ENCODE results near the gene TEX51. TPM values are rescaled to one million over a fixed set of nuclear protein-coding genes. Genes with fewer than 3 reads are reported as not detected.

TEX51 gene
- total RNA-seq (not detected in 2 replicates), polyA plus RNA-seq (not detected in 2 replicates)

GRCh38 chr2:126898636-126899035 lies at the start of gene TEX51:
TEX51 (plus strand) TSS chr2:126898890; CDS start chr2:126898919, 29 bp downstream.
- TF ChIP-seq CTCF (IDR thresholded peaks at IDR 0.05; ENCODE audit: low read depth, low read length): no peak
- no peak for DNase-seq (ENCODE audit: low read depth in 1 of 2, low spot score in 1 of 2)
- Histone ChIP-seq H3K9me3 (ENCODE audit: low read depth) (no peaks in the 10 kb centered on the region), H3K27ac (no peak within 1 kb of the TSS), H3K27me3 (no peaks in the 10 kb centered on the region), H3K36me3 (no peaks in the 10 kb centered on the region), H3K4me3 (no peak within 1 kb of the TSS), H3K4me1 (ENCODE audit: low read depth) (no peaks in the 10 kb centered on the region)

GRCh38 chr2:126849054-126849453 lies 49.6 kb upstream of the TEX51 start:
- DNase-seq (ENCODE audit: low read depth in 1 of 2, low spot score in 1 of 2): no peak
- H3K9me3 ChIP-seq (ENCODE audit: low read depth): no peaks in the 10 kb centered on the region
- no peak for TF ChIP-seq CTCF (IDR thresholded peaks at IDR 0.05; ENCODE audit: low read depth, low read length)
- no peak overlapping the region for H3K4me3 ChIP-seq
- no peaks in the 10 kb centered on the region for H3K27me3 ChIP-seq
- no peak overlapping the region for H3K27ac ChIP-seq
- no peaks in the 10 kb centered on the region for H3K36me3 ChIP-seq
- no peaks in the 10 kb centered on the region for H3K4me1 ChIP-seq (ENCODE audit: low read depth)

- no peaks in the 10 kb centered on the region for H3K36me3 ChIP-seq
- no peak for DNase-seq (ENCODE audit: low read depth in 1 of 2, low spot score in 1 of 2)
- no peak overlapping the region for H3K27ac ChIP-seq
- H3K4me1 ChIP-seq (ENCODE audit: low read depth): no peaks in the 10 kb centered on the region
- no peak for TF ChIP-seq CTCF (IDR thresholded peaks at IDR 0.05; ENCODE audit: low read depth, low read length)
- no peaks in the 10 kb centered on the region for H3K27me3 ChIP-seq
- no peaks in the 10 kb centered on the region for H3K9me3 ChIP-seq (ENCODE audit: low read depth)
- H3K4me3 ChIP-seq: no peak overlapping the region
These were observed 49.2 kb upstream of the TEX51 start for GRCh38 chr2:126849486-126849885.

- no peaks in the 10 kb centered on the region for H3K27me3 ChIP-seq
- no peaks in the 10 kb centered on the region for H3K9me3 ChIP-seq (ENCODE audit: low read depth)
- H3K27ac ChIP-seq: no peak overlapping the region
- no peaks in the 10 kb centered on the region for H3K36me3 ChIP-seq
- no peak overlapping the region for H3K4me3 ChIP-seq
- no peak for DNase-seq (ENCODE audit: low read depth in 1 of 2, low spot score in 1 of 2)
- TF ChIP-seq CTCF (IDR thresholded peaks at IDR 0.05; ENCODE audit: low read depth, low read length): no peak
- no peaks in the 10 kb centered on the region for H3K4me1 ChIP-seq (ENCODE audit: low read depth)
These were observed 48.6 kb upstream of the TEX51 start for GRCh38 chr2:126849991-126850535.

- no peaks in the 10 kb centered on the region for H3K27me3 ChIP-seq
- peaks cover under 1% of the 10 kb centered on the region for H3K4me1 ChIP-seq (ENCODE audit: low read depth)
- no peak overlapping the region for H3K27ac ChIP-seq
- TF ChIP-seq CTCF (IDR thresholded peaks at IDR 0.05; ENCODE audit: low read depth, low read length): no peak
- no peak overlapping the region for H3K4me3 ChIP-seq
- H3K9me3 ChIP-seq (ENCODE audit: low read depth): no peaks in the 10 kb centered on the region
- DNase-seq (ENCODE audit: low read depth in 1 of 2, low spot score in 1 of 2): no peak
- no peaks in the 10 kb centered on the region for H3K36me3 ChIP-seq
These were observed 47.8 kb upstream of the TEX51 start for GRCh38 chr2:126850940-126851339.
